Stimulated activated naive CD8-positive, alpha-beta T cell treated with anti-CD3 and anti-CD28 coated beads, Interleukin-15, Interleukin-2, amounts not matched to agents 100 ng/mL and 50 ng/mL, for 24 hours (primary cell): ENCODE data around the gene KAZN.

Experiments used
- H3K27ac Mint-ChIP-seq: one replicate; pipeline ENCODE4 v1.8.0; 2021; ENCODE audit warnings: mild to moderate bottlenecking, mixed read lengths
- H3K27me3 Mint-ChIP-seq: one replicate; pipeline ENCODE4 v1.8.0; 2021; ENCODE audit warnings: mixed read lengths
- H3K36me3 Mint-ChIP-seq: one replicate; pipeline ENCODE4 v1.8.0; 2021; ENCODE audit warnings: low read depth, mixed read lengths
- H3K4me1 Mint-ChIP-seq: one replicate; pipeline ENCODE4 v1.8.0; 2021; ENCODE audit warnings: low read depth, mixed read lengths
- H3K4me3 Mint-ChIP-seq: one replicate; pipeline ENCODE4 v1.8.0; 2021; ENCODE audit warnings: mild to moderate bottlenecking, mixed read lengths
- H3K9me3 Mint-ChIP-seq: one replicate; pipeline ENCODE4 v1.8.0; 2021; ENCODE audit warnings: mixed read lengths

The KAZN gene

DNA sequence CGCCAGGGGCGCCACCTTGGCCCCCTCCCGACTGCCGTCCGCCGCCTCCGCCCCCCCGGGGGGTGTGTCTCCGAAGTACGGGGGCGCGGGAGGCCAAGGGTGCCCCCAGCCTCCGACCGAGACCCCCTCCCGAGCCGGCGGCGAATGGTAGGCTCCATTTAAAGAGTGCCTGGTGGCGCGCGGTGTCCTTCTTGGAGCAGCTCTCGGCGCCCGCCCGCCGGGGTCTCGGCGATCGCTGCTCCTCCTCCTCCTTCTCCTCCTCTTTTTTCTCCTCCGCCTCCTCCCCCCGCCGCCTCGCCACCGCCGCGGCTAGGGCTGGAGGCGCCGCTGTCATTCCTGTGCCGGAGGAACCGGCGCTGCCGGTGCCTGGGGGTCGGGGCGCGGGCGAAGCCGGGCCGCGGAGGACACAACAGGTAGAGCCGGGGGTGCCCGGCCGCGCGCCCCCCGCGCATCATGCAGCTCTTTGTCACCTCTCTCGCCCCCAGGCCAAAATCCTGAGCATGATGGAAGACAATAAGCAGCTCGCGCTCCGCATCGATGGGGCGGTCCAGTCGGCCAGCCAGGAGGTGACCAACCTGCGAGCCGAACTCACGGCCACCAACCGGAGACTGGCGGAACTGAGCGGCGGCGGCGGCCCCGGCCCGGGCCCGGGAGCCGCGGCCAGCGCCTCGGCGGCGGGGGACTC, at the start of gene KAZN:
KAZN (plus strand) TSS at position 188 of the 685 bp plus-strand sequence.
- no peaks in the 10 kb centered on the region for H3K36me3 Mint-ChIP-seq
- peaks cover 63% of the 10 kb centered on the region for H3K27me3 Mint-ChIP-seq
- no peak within 1 kb of the TSS for H3K27ac Mint-ChIP-seq
- no peaks in the 10 kb centered on the region for H3K9me3 Mint-ChIP-seq
- H3K4me3 Mint-ChIP-seq: no peak within 1 kb of the TSS
- H3K4me1 Mint-ChIP-seq: peaks cover 15% of the 10 kb centered on the region

DNA sequence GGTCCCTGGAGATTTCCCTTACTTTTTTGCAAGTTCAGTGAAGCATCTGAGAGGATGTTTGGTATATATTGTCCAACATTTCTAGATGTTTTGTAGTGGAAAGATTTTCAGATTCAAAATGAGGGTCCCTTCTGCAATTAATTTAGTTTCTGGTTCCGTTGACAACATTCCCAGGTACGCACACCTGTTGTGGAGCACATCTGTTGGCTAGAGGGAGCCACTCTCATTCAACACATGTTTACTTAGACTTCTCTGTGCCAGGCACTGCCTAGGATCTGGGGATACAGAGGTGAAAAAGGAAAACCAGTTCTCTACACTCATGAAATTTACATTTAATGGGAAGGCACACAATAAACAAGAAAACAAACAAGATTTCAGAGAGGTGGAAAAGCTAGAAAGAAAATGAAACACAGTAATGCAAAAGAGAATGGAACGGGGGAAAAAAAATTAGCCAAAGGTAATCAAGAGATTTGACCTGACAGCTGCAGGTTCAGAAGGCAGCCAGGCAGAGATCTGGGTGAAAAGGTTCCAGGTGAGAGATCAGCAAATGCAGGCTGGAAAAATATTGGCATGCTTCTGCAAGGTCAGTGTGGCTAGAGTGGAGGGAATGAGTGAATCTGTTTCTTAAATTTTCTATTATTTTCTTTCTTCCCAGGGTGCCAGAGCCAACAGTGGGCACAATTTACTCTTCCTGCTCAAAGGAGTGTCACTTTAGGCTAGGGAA, 48.4 kb upstream of the KAZN start:
- Mint-ChIP-seq H3K4me3 (no peak overlapping the region), H3K27me3 (peaks cover 42% of the 10 kb centered on the region), H3K4me1 (no peaks in the 10 kb centered on the region), H3K9me3 (no peaks in the 10 kb centered on the region), H3K27ac (no peak overlapping the region), H3K36me3 (no peaks in the 10 kb centered on the region)

DNA sequence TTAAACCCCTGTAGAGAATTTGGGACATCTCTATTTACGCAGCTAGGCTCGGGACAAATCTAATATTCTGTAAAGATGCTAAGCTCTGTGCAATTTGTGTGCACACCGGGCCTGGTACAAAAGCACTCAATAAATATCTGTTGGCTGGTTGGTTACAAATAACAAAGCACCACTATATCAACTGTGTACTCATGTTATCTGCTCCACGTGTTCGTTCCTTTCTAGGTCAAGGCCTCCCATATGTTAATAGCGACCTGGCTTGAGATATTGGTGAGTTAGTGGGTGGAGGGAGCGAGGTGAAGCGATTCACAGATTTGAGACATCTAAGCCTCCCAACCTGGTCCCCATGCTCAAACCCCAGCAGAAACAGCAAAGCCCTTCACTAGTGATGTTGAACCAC, 47.1 kb upstream of the KAZN start:
- Mint-ChIP-seq H3K4me1 (no peaks in the 10 kb centered on the region), H3K36me3 (no peaks in the 10 kb centered on the region), H3K27ac (no peak overlapping the region), H3K27me3 (peaks cover 32% of the 10 kb centered on the region), H3K4me3 (no peak overlapping the region), H3K9me3 (no peaks in the 10 kb centered on the region)

- Mint-ChIP-seq H3K4me3 (no peak overlapping the region), H3K36me3 (no peaks in the 10 kb centered on the region), H3K4me1 (no peaks in the 10 kb centered on the region), H3K27ac (no peak overlapping the region), H3K9me3 (no peaks in the 10 kb centered on the region), H3K27me3 (peaks cover 30% of the 10 kb centered on the region)
These were observed 46.1 kb upstream of the KAZN start for GRCh38 chr1:14552246-14552965.

DNA sequence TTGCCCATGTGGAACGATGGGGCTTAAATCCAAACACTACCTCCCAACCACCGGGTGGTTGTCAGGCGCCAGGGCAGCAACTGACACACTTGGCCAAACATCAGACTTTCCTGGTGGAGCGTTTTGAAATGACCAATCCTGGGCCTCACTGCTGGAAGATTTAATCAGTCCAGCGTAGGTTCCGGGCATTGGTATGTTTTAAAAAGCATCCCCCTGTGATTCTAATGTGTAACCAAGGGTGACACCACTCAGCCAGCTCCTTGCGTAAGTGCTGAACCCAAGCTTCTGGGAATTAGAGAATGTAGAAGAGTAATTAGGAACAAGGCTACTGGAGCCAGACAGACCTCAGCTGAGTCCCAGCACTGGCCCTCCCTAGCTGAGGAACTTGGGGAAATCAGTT, 44.8 kb upstream of the KAZN start:
- Mint-ChIP-seq H3K27ac (no peak overlapping the region), H3K4me1 (no peaks in the 10 kb centered on the region), H3K27me3 (peaks cover 30% of the 10 kb centered on the region), H3K4me3 (no peak overlapping the region), H3K9me3 (no peaks in the 10 kb centered on the region), H3K36me3 (no peaks in the 10 kb centered on the region)

DNA sequence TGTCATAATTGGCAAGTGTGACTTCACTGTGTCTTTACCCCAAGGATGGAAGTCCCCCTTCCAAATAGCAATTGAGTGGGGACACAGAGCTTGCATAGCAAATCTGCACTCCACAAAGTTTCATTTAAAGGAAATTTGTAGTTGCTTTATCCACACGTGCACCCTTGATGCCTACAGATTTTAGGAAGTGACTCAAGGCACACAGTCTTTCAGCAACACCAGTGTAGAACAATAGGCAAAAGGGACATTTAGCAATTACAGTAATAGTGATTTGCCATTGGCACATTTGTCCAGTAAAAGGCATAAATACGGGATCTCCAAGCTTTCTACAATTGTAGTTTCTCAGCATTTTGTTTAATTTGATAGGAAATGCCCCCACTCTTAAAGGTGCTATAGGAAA, 43.4 kb upstream of the KAZN start:
- no peak overlapping the region for H3K4me3 Mint-ChIP-seq
- H3K36me3 Mint-ChIP-seq: no peaks in the 10 kb centered on the region
- no peaks in the 10 kb centered on the region for H3K4me1 Mint-ChIP-seq
- no peaks in the 10 kb centered on the region for H3K9me3 Mint-ChIP-seq
- H3K27me3 Mint-ChIP-seq: peaks cover 25% of the 10 kb centered on the region
- H3K27ac Mint-ChIP-seq: no peak overlapping the region

GRCh38 chr1:14561014-14561693, 37.3 kb upstream of the KAZN start:
- Mint-ChIP-seq H3K4me1 (no peaks in the 10 kb centered on the region), H3K27me3 (peaks cover 21% of the 10 kb centered on the region), H3K4me3 (no peak overlapping the region), H3K27ac (peak overlapping the region; percentile 54), H3K9me3 (no peaks in the 10 kb centered on the region), H3K36me3 (no peaks in the 10 kb centered on the region)

GRCh38 chr1:14565090-14565489, 33.4 kb upstream of the KAZN start:
- Mint-ChIP-seq H3K4me3 (no peak overlapping the region), H3K27ac (no peak overlapping the region), H3K4me1 (no peaks in the 10 kb centered on the region), H3K9me3 (peaks cover 11% of the 10 kb centered on the region), H3K36me3 (no peaks in the 10 kb centered on the region), H3K27me3 (peaks cover 22% of the 10 kb centered on the region)

DNA sequence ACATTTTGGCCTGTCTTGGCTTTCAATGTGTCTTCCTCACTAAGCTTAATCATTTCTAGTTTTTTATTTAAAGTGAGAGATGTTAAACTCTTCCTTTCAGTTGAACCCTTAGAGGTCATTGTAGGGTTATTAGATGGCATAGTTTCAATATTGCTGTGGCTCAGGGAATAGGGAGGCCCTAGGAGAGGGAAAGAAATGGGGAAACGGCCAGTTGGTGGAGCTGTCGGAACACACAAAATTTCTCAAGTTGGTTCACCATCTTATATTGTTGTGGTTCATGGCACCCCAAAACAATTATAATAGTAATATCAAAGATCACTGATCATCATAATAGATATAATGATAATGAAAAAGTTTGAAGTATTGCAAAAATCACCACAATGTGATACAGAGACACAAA, 31.4 kb upstream of the KAZN start:
- Mint-ChIP-seq H3K27me3 (peaks cover 26% of the 10 kb centered on the region), H3K36me3 (no peaks in the 10 kb centered on the region), H3K4me1 (no peaks in the 10 kb centered on the region), H3K27ac (no peak overlapping the region), H3K4me3 (no peak overlapping the region), H3K9me3 (peaks cover 17% of the 10 kb centered on the region)

- no peaks in the 10 kb centered on the region for H3K4me1 Mint-ChIP-seq
- H3K9me3 Mint-ChIP-seq: peaks cover 17% of the 10 kb centered on the region
- H3K27ac Mint-ChIP-seq: no peak overlapping the region
- peaks cover 26% of the 10 kb centered on the region for H3K27me3 Mint-ChIP-seq
- no peaks in the 10 kb centered on the region for H3K36me3 Mint-ChIP-seq
- no peak overlapping the region for H3K4me3 Mint-ChIP-seq
These were observed 30.6 kb upstream of the KAZN start for GRCh38 chr1:14567903-14568302.

DNA sequence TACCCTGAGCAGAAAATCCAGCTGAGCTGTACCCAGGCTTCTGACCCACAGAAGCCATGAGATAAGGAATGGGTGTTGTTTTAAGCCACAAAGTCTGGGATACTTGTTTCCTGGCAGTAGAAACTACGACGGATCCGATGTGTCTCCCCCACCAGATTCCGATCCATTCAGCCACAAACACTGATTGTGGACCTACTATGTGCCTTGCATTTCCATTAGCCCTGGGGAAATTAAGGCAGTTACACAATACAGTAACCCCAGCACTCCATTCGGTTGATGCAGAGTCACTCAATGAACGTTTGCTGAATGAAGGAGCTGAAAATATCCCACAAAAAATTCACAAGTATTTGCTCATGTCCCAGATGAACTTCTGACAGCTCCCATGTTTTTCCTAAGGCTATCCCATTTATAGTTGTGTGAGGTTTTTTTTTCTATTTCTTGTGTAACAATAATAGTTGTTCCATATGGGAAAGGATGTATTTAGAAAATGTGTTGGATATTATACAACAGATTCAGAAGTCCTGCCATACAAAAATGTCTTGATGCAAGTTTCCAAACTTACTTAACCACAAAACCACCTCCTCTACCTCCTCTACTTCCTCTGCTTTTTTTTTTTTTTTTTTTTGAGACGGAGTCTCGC, 29.6 kb upstream of the KAZN start:
- Mint-ChIP-seq H3K4me1 (no peaks in the 10 kb centered on the region), H3K4me3 (no peak overlapping the region), H3K27ac (no peak overlapping the region), H3K36me3 (no peaks in the 10 kb centered on the region), H3K27me3 (peaks cover 23% of the 10 kb centered on the region), H3K9me3 (peaks cover 17% of the 10 kb centered on the region)

- Mint-ChIP-seq H3K27ac (no peak overlapping the region), H3K27me3 (peaks cover 23% of the 10 kb centered on the region), H3K4me1 (no peaks in the 10 kb centered on the region), H3K9me3 (peaks cover 23% of the 10 kb centered on the region), H3K36me3 (no peaks in the 10 kb centered on the region), H3K4me3 (no peak overlapping the region)
These were observed 28.0 kb upstream of the KAZN start for GRCh38 chr1:14570514-14570913.

DNA sequence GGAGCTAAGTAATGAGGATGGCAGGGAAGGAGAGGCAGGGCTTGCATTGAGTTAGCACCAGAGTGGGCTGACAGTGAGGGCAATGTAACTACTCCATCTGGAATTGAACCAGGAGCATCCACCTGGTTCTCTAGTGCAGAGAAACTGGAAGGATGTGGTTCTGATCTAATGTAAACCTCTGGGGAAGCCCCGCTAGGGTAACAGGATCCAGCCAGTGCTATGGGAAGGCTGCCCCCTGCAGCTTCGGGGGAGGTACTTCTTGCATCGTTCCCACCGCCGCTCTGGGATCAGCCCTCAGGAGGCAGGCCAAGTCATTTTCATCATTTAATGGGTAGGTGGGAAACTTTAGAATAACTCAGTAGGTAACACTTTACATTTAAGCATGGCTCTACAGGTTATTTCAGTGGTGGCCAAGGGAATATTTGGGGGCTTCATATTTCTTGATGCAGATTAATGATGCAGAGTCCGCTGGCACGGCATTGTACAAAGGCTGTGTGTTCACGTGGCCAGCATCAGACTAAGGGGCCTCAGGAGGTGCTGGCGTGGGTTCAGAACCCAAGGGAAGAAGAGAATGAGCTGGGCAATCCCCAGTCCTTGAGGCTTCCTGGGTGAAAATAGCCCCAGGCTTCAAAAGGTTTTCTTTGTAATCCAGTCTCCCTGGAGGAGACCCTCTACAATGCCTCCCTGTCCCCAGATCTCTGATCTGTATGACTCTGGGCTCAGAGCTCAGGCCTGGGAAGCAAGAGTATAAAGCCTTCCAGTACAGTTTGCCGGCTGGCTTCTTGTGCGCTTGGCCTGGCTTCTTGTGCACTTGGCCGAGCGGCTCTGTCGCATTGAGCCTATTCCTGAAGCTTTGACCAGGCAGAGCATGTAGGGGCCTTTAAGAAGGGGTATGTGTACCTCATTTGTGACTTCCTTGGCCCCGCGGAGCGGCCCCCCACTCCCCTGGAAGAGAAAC, 26.4 kb upstream of the KAZN start:
- no peak overlapping the region for H3K27ac Mint-ChIP-seq
- H3K27me3 Mint-ChIP-seq: peaks cover 19% of the 10 kb centered on the region
- no peaks in the 10 kb centered on the region for H3K4me1 Mint-ChIP-seq
- H3K4me3 Mint-ChIP-seq: no peak overlapping the region
- H3K36me3 Mint-ChIP-seq: no peaks in the 10 kb centered on the region
- peaks cover 18% of the 10 kb centered on the region for H3K9me3 Mint-ChIP-seq

GRCh38 chr1:14572861-14573260, 25.6 kb upstream of the KAZN start:
- Mint-ChIP-seq H3K27ac (no peak overlapping the region), H3K4me1 (no peaks in the 10 kb centered on the region), H3K36me3 (no peaks in the 10 kb centered on the region), H3K4me3 (no peak overlapping the region), H3K27me3 (peaks cover 19% of the 10 kb centered on the region), H3K9me3 (peaks cover 14% of the 10 kb centered on the region)
